ENCODE measurements around the gene DNAH11. TPM values are rescaled to one million over a fixed set of nuclear protein-coding genes. Genes with fewer than 3 reads are reported as not detected.

The DNAH11 gene
- total RNA-seq, 2 donors from 2014 or later = 0.05 to 0.32 TPM

- Histone ChIP-seq H3K27me3 (no peaks in the 10 kb centered on the region), H3K4me3 (no peak overlapping the region), H3K9me3 (no peaks in the 10 kb centered on the region), H3K9ac (ENCODE audit: low read depth in 2 of 2, low read length in 2 of 2) (no peak overlapping the region), H3K4me1 (no peaks in the 10 kb centered on the region), H3K36me3 (no peaks in the 10 kb centered on the region), H3K27ac (no peak overlapping the region)
- no peak for DNase-seq
- intact Hi-C loops (cut with DNase I) = no loop called here
- no peak for TF ChIP-seq CTCF (IDR thresholded peaks at IDR 0.05)
Measured at GRCh38 chr7:21562385-21562784, 19.5 kb downstream of the DNAH11 start.

GRCh38 chr7:21565614-21566013, 22.8 kb downstream of the DNAH11 start:
- intact Hi-C loops (cut with DNase I) = no loop called here
- no peak for DNase-seq
- Histone ChIP-seq H3K27me3 (no peaks in the 10 kb centered on the region), H3K9me3 (no peaks in the 10 kb centered on the region), H3K27ac (no peak overlapping the region), H3K36me3 (no peaks in the 10 kb centered on the region), H3K9ac (ENCODE audit: low read depth in 2 of 2, low read length in 2 of 2) (no peak overlapping the region), H3K4me3 (no peak overlapping the region), H3K4me1 (no peaks in the 10 kb centered on the region)
- TF ChIP-seq CTCF (IDR thresholded peaks at IDR 0.05) = no peak

GRCh38 chr7:21566094-21566493, 23.3 kb downstream of the DNAH11 start:
- Histone ChIP-seq H3K27me3 (no peaks in the 10 kb centered on the region), H3K9ac (ENCODE audit: low read depth in 2 of 2, low read length in 2 of 2) (no peak overlapping the region), H3K36me3 (no peaks in the 10 kb centered on the region), H3K9me3 (no peaks in the 10 kb centered on the region), H3K27ac (no peak overlapping the region), H3K4me3 (no peak overlapping the region), H3K4me1 (no peaks in the 10 kb centered on the region)
- DNase-seq = no peak
- intact Hi-C loops (cut with DNase I) = no loop called here
- no peak for TF ChIP-seq CTCF (IDR thresholded peaks at IDR 0.05)

GRCh38 chr7:21568762-21569161, 25.9 kb downstream of the DNAH11 start:
- no peak for DNase-seq
- H3K36me3 ChIP-seq = no peaks in the 10 kb centered on the region
- H3K4me3 ChIP-seq = no peak overlapping the region
- H3K9ac ChIP-seq (ENCODE audit: low read depth in 2 of 2, low read length in 2 of 2) = no peak overlapping the region
- H3K27ac ChIP-seq = no peak overlapping the region
- no peak for TF ChIP-seq CTCF (IDR thresholded peaks at IDR 0.05)
- H3K9me3 ChIP-seq = no peaks in the 10 kb centered on the region
- no peaks in the 10 kb centered on the region for H3K27me3 ChIP-seq
- no peaks in the 10 kb centered on the region for H3K4me1 ChIP-seq
- intact Hi-C loops (cut with DNase I) = no loop called here

GRCh38 chr7:21572331-21573313, 29.8 kb downstream of the DNAH11 start:
- no peaks in the 10 kb centered on the region for H3K4me1 ChIP-seq
- no peak for DNase-seq
- no peak overlapping the region for H3K4me3 ChIP-seq
- no peaks in the 10 kb centered on the region for H3K36me3 ChIP-seq
- no peaks in the 10 kb centered on the region for H3K9me3 ChIP-seq
- no peak overlapping the region for H3K9ac ChIP-seq (ENCODE audit: low read depth in 2 of 2, low read length in 2 of 2)
- TF ChIP-seq CTCF (IDR thresholded peaks at IDR 0.05) = no peak
- no peak overlapping the region for H3K27ac ChIP-seq
- H3K27me3 ChIP-seq = no peaks in the 10 kb centered on the region
- intact Hi-C loops (cut with DNase I) = no loop called here

Data from colonic mucosa (tissue), 4 donors.